GM18858 (cell line): Measurements from ENCODE around the gene EIF2B5.

Experiments
- ATAC-seq: cut with Tn5 transposase; IDR thresholded peaks from one replicate; pipeline ENCODE4 v1.9.1; 2021; ENCODE audit not compliant: unreplicated experiment

Gene EIF2B5

GRCh38 chr3:184192889-184193288, 57.7 kb downstream of the EIF2B5 start:
- no peak for ATAC-seq

DNA sequence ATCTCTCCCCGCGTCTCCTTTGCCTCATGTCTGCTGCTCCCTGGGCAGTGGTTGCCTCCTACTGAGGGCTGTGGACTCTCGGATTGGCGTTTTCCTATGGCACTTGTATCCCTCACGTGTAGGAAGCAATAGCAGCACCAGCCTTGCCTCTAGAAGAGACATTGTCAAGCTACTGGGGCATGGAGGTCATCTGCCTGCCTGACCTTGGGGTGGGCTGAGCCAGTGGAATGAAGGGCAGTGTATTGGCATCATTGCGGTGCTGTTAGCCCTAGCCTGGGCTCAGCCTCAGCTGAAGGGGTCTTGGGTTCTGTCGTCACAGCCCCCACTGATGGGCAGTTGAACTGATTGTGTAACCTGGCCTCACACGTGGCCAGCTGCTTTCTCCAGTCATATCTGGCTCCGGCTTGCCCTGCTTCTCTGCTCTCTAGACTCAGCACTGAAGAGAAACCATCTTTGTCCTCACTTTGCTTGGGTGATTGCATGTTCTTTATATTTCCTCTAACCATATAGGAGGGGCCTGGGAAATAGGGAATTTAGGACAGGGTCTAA, 58.9 kb downstream of the EIF2B5 start:
- no peak for ATAC-seq
